Panc1 (cell line): ENCODE results near the gene MAN1A1. TPM values are rescaled to one million over a fixed set of nuclear protein-coding genes. Genes with fewer than 3 reads are reported as not detected.

ENCODE experiments used
- ATAC-seq: fragments of 200-7000 bp; cut with Tn5 transposase; 2 replicates; pipeline ENCODE4 v1.9.1; 2020; ENCODE audit warnings: mild to moderate bottlenecking, moderate library complexity
- BruUV-seq: library from RNA; stranded (reverse); fragments of 400-500 nt; replicated peaks from 2 replicates; lab custom pipeline; 2021; lab: Mats Ljungman, UMichigan
- CTCF ChIA-PET: fragments of 300-600 bp; sonication (Branson Sonifier 250); formaldehyde crosslinking; loops from one replicate; lab custom pipeline; 2022; ENCODE audit warnings: antibody characterized with exemption; lab: Charles Lee
- POLR2A ChIA-PET: fragments of 300-600 bp; sonication (Branson Sonifier 250); formaldehyde crosslinking; loops from one replicate; lab custom pipeline; 2022; ENCODE audit warnings: antibody characterized with exemption; lab: Charles Lee
- DNase-seq: peaks from one replicate; pipeline ENCODE4 v3.0.0-alpha.2; 2010; ENCODE audit warnings: low read depth, low spot score
- H3K27ac ChIP-seq: 2 replicates; pipeline ENCODE4 v1.5.1; 2011; ENCODE audit warnings: mild to moderate bottlenecking, low read length, inconsistent platforms
- H3K27me3 ChIP-seq: fragments of 200-500 bp; sonication (Bioruptor generic); 2 replicates; pipeline ENCODE4 v1.6.0; 2014; ENCODE audit warnings: low read length, inconsistent platforms; ENCODE audit not compliant: control insufficient read depth, insufficient read depth
- H3K36me3 ChIP-seq: fragments of 200-500 bp; sonication (Bioruptor generic); 2 replicates; pipeline ENCODE4 v1.5.1; 2014; ENCODE audit warnings: inconsistent platforms, mild to moderate bottlenecking, low read length, moderate library complexity; ENCODE audit not compliant: control insufficient read depth, insufficient read depth
- H3K4me1 ChIP-seq: 2 replicates; pipeline ENCODE4 v1.5.1; 2011; ENCODE audit warnings: inconsistent platforms, mild to moderate bottlenecking, low read length, moderate library complexity; ENCODE audit not compliant: control insufficient read depth, insufficient read depth
- H3K4me3 ChIP-seq, 2 experiments: 2 replicates each; pipeline ENCODE4 v1.5.1; 2011 to 2012; ENCODE audit warnings: low read depth in 2 of 2, low read length in 2 of 2, mild to moderate bottlenecking in 2 of 2, inconsistent platforms in 1 of 2, moderate library complexity in 1 of 2
- H3K9me3 ChIP-seq: fragments of 200-500 bp; sonication (Bioruptor generic); 2 replicates; pipeline ENCODE4 v1.5.1; 2014; ENCODE audit warnings: low read depth, mild to moderate bottlenecking, inconsistent platforms, low read length, moderate library complexity; ENCODE audit not compliant: control insufficient read depth, insufficient read depth
- CTCF ChIP-seq: fragments of 450-650 bp; IDR thresholded peaks from 2 replicates; pipeline ENCODE4 v1.5.1; 2017; ENCODE audit warnings: mild to moderate bottlenecking
- POLR2AphosphoS5 ChIP-seq: IDR thresholded peaks from 2 replicates; pipeline ENCODE4 v1.6.1; 2012; ENCODE audit warnings: mild to moderate bottlenecking, low read depth, low read length, moderate library complexity
- SIN3A ChIP-seq: IDR thresholded peaks from 2 replicates; pipeline ENCODE4 v1.6.1; 2012; ENCODE audit warnings: low read depth, mild to moderate bottlenecking, low read length, moderate library complexity, borderline replicate concordance; ENCODE audit not compliant: insufficient read depth
- TCF7L2 ChIP-seq: IDR thresholded peaks from 2 replicates; pipeline ENCODE4 v1.6.1; 2011; ENCODE audit warnings: mild to moderate bottlenecking, low read depth, low read length, inconsistent platforms
- in situ Hi-C: cut with HindIII; loops from 2 replicates; pipeline ENCODE4 v1.10.0; 2016; ENCODE audit warnings: low sequenced_read_pairs, low pct_unique_long_range_greater_than_20kb
- intact Hi-C: fragments of 100-400 bp; cut with micrococcal nuclease; formaldehyde crosslinking; loops from one replicate; pipeline ENCODE4 v1.10.0; 2022; ENCODE audit not compliant: unreplicated experiment
- total RNA-seq: library from RNA; stranded (reverse); gene quantifications from one replicate; pipeline ENCODE4 v1.2.1, GENCODE V29; 2021; ENCODE audit not compliant: unreplicated experiment
- TF ChIP-seq, protein P1 (sequence below), 2 experiments: IDR thresholded peaks; 2 replicates each; pipeline ENCODE4 v1.6.1; 2011 to 2012; ENCODE audit warnings: low read depth in 2 of 2, control low read depth in 1 of 2, low read length in 1 of 2, mild to moderate bottlenecking in 1 of 2, moderate library complexity in 1 of 2; ENCODE audit not compliant: insufficient read depth in 1 of 2

Gene MAN1A1
- total RNA-seq, 1 experiment from 2014 or later, result 3.2 TPM

DNA sequence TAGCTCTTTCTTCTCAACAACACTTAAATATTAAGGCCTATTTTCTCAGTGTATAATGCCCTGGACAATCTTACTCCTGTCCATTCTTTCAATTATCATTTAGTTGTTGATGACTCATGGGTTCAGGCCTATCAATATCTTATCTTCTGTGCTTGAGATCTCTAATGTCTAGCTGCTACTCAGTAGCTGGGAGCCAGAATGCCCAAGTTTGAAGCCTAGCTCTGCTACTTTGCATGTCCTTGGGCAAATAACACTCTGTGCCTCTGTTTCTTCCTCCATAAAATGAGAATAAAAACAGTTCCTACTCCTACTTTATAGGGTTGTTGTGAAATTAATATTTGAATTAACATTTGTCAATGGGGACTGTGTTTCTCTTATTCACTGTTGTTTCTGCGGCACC lies 69.5 kb downstream of the MAN1A1 start:
- CTCF ChIA-PET, result no interaction called here
- Histone ChIP-seq H3K4me1 (no peaks in the 10 kb centered on the region), H3K4me3 (no peak overlapping the region), H3K27me3 (no peaks in the 10 kb centered on the region), H3K36me3 (no peaks in the 10 kb centered on the region), H3K27ac (no peak overlapping the region), H3K9me3 (no peaks in the 10 kb centered on the region)
- DNase-seq (no peak), ATAC-seq (no peak)
- intact Hi-C loops, result no loop called here
- in situ Hi-C loops, result no loop called here
- POLR2A ChIA-PET, result no interaction called here
- no TSS peak for BruUV-seq
- TF ChIP-seq POLR2AphosphoS5, result no peak
- TF ChIP-seq CTCF, result no peak
- no peak for TF ChIP-seq SIN3A
- TF ChIP-seq TCF7L2, result no peak
- TF ChIP-seq, protein P1, sequence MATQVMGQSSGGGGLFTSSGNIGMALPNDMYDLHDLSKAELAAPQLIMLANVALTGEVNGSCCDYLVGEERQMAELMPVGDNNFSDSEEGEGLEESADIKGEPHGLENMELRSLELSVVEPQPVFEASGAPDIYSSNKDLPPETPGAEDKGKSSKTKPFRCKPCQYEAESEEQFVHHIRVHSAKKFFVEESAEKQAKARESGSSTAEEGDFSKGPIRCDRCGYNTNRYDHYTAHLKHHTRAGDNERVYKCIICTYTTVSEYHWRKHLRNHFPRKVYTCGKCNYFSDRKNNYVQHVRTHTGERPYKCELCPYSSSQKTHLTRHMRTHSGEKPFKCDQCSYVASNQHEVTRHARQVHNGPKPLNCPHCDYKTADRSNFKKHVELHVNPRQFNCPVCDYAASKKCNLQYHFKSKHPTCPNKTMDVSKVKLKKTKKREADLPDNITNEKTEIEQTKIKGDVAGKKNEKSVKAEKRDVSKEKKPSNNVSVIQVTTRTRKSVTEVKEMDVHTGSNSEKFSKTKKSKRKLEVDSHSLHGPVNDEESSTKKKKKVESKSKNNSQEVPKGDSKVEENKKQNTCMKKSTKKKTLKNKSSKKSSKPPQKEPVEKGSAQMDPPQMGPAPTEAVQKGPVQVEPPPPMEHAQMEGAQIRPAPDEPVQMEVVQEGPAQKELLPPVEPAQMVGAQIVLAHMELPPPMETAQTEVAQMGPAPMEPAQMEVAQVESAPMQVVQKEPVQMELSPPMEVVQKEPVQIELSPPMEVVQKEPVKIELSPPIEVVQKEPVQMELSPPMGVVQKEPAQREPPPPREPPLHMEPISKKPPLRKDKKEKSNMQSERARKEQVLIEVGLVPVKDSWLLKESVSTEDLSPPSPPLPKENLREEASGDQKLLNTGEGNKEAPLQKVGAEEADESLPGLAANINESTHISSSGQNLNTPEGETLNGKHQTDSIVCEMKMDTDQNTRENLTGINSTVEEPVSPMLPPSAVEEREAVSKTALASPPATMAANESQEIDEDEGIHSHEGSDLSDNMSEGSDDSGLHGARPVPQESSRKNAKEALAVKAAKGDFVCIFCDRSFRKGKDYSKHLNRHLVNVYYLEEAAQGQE (IDR thresholded peaks at IDR 0.05; ENCODE audit: insufficient read depth in 1 of 2, low read depth in 2 of 2, low read length in 1 of 2), result no peak

DNA sequence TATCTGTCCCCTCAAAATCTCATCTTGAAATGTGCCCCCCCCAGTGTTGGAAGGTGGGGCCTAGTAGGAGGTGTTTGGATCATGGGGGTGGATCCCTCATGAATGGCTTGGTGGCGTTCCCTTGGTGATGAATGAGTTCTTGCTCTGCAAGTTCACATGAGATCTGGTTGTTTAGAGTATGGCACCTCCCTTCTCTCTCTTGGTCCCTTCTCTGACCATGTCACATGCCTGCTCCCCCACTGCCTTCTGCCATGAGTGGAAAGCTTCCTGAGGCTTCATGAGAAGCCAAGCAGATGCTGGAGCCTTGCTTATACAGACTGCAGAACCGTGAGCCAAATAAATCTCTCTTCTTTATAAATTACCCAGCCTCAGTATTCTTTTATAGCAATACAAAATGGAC lies 70.9 kb downstream of the MAN1A1 start:
- ATAC-seq (no peak), DNase-seq (no peak)
- ChIA-PET POLR2A (no interaction called here), CTCF (no interaction called here)
- Histone ChIP-seq H3K4me1 (no peaks in the 10 kb centered on the region), H3K9me3 (no peaks in the 10 kb centered on the region), H3K27me3 (no peaks in the 10 kb centered on the region), H3K4me3 (no peak overlapping the region), H3K36me3 (no peaks in the 10 kb centered on the region), H3K27ac (no peak overlapping the region)
- no TSS peak for BruUV-seq
- intact Hi-C loops, result no loop called here
- in situ Hi-C loops, result no loop called here
- TF ChIP-seq, protein P1 (IDR thresholded peaks at IDR 0.05; ENCODE audit: insufficient read depth in 1 of 2, low read depth in 2 of 2, low read length in 1 of 2), result no peak
